Stomach (tissue), 9 donors: ENCODE results near the gene PLAAT5. TPM values are rescaled to one million over a fixed set of nuclear protein-coding genes. Genes with fewer than 3 reads are reported as not detected.

Experiments
- DNase-seq, 2 donors: peaks; one replicate each; pipeline versions ENCODE4 v3.0.0 to v3.0.0-alpha.2; 2013 to 2019
- H3K27ac ChIP-seq, 5 donors: fragments of 200-600 bp in 4 of 5; sonication (generic) in 4 of 5; one replicate each; pipeline ENCODE4 v1.5.1; 2013 to 2019; ENCODE audit warnings: mild to moderate bottlenecking in 1 of 5, moderate library complexity in 1 of 5
- H3K27me3 ChIP-seq, 3 donors: fragments of 200-600 bp; sonication (generic); one replicate each; pipeline ENCODE4 v1.5.1; 2017 to 2019; ENCODE audit warnings: mixed run types in 1 of 3
- H3K36me3 ChIP-seq, 4 donors: fragments of 200-600 bp; sonication (generic); 1 replicate in 3 of 4; 2 replicates in 1 of 4; pipeline ENCODE4 v1.5.1; 2016 to 2019
- H3K4me1 ChIP-seq, 4 donors: fragments of 200-600 bp; sonication (generic); one replicate each; pipeline ENCODE4 v1.5.1; 2016 to 2019
- H3K4me3 ChIP-seq, 4 donors: fragments of 200-600 bp; sonication (generic) in 3 of 4; one replicate each; pipeline ENCODE4 v1.5.1; 2016 to 2019; ENCODE audit warnings: mild to moderate bottlenecking in 1 of 4
- H3K9me3 ChIP-seq, 4 donors: fragments of 200-600 bp; sonication (generic); one replicate each; pipeline ENCODE4 v1.5.1; 2016 to 2019
- CTCF ChIP-seq, 7 experiments: fragments of 450-650 bp in 4 of 7; fragments of 200-600 bp in 3 of 7; sonication (generic) in 3 of 7; IDR thresholded peaks; one replicate each; pipeline ENCODE4 v1.5.1; 2016 to 2019; ENCODE audit warnings: antibody characterized with exemption in 7 of 7, control low read depth in 2 of 7, mild to moderate bottlenecking in 1 of 7
- EP300 ChIP-seq: sonication (generic); formaldehyde crosslinking; IDR thresholded peaks from one replicate; pipeline ENCODE4 v1.6.1; 2017; ENCODE audit warnings: antibody characterized with exemption
- POLR2A ChIP-seq, 4 donors: fragments of 450-650 bp; IDR thresholded peaks; one replicate each; pipeline ENCODE4 v1.6.1; 2016; ENCODE audit warnings: antibody characterized with exemption in 4 of 4, control low read depth in 2 of 4, mild to moderate bottlenecking in 1 of 4, moderate library complexity in 1 of 4
- POLR2AphosphoS5 ChIP-seq, 3 donors: sonication (generic); formaldehyde crosslinking; IDR thresholded peaks; one replicate each; pipeline ENCODE4 v1.6.1; 2016; ENCODE audit warnings: antibody characterized with exemption in 3 of 3
- WGBS, 5 donors: extraction: QIAGEN DNeasy Blood & Tissue Kit in 3 of 5; methylation state at CpG; one replicate each; pipeline versions ENCODE4 v1.1.5 to v1.1.7; 2013 to 2018; 5-methylcytosine and 5-hydroxymethylcytosine counted together
- intact Hi-C: fragments of 100-400 bp; cut with DNase I; formaldehyde crosslinking; loops from one replicate; pipeline ENCODE4 v1.15.1; 2023; ENCODE audit warnings: low total_unique reads
- polyA plus RNA-seq, 3 donors: library from polyadenylated mRNA; stranded (reverse); fragments of 200-250 nt; gene quantifications; one replicate each; pipeline ENCODE4 v1.2.3, GENCODE V29; 2013
- total RNA-seq, 5 donors: library from RNA; depleted of rRNA; stranded (reverse); fragments of >200 nt; gene quantifications; one replicate each; pipeline versions ENCODE4 v1.1.0 to v1.2.3, GENCODE V29; 2014 to 2016
- donor health status: healthy with polysubstance abuse.
- donor health status: Bipolar disorder and iron deficiency.
- donor health status: healthy.

The PLAAT5 gene
- total and polyA plus RNA-seq, 8 donors = 1.1 to 2.4 (median 1.9) TPM; not detected in 3

DNA sequence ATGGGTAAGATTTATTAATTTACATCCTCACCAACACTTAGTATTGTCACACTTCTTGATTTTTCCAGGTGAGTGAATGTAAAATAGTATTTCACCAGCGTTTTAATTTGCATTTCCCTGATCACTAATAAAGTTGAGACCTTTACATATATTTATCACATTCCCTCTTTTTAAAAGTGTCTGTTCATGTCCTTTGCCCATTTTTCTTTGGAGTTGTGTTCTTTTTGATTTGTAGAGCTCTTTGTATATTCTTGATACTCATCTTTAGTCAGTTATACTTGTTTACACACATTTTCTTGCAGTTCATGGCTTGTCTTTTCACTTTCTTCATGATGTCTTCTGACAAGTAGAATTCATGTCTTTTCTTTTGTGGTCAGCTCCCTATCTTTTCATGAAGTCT, 2.2 kb upstream of the PLAAT5 start:
- no peak for DNase-seq
- Histone ChIP-seq H3K36me3 (no peaks in the 10 kb centered on the region), H3K4me1 (peaks cover 22 to 55% (median 42%) of the 10 kb centered on the region in 4 donors), H3K4me3 (no peak overlapping the region), H3K27me3 (no peaks in the 10 kb centered on the region), H3K9me3 (no peaks in the 10 kb centered on the region), H3K27ac (no peak overlapping the region)
- 93 to 98% (median 94%) methylated on average over 1 of the region's 1 CpG for WGBS, 5 donors
- intact Hi-C loops = no loop called here
- TF ChIP-seq EP300 (no peak), CTCF (IDR thresholded peaks at IDR 0.05) (no peak), POLR2AphosphoS5 (IDR thresholded peaks at IDR 0.05) (no peak), POLR2A (IDR thresholded peaks at IDR 0.05) (no peak)

DNA sequence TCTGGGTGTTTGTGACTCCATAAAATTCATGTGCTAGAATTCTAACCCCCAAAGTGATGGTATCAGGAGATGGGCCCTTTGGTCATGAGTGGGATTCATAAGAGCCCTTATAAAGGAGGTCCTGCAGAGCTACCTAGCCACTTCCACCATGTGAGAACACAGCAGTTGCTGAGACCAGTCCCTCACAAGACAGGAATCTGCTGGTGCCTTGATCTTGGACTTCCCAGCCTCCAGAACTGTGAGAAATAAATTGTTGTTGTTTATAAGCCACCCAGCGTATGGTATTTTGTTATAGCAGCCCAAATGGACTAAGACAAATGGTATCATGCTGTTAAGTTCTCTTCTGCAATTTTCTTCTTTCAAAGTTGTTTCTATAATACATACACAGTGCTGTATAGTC, 1.5 kb upstream of the PLAAT5 start:
- no peak for DNase-seq
- Histone ChIP-seq H3K9me3 (no peaks in the 10 kb centered on the region), H3K27ac (no peak overlapping the region), H3K36me3 (no peaks in the 10 kb centered on the region), H3K4me1 (peaks cover 22 to 55% (median 42%) of the 10 kb centered on the region in 4 donors), H3K4me3 (no peak overlapping the region), H3K27me3 (no peaks in the 10 kb centered on the region)
- 97 to 100% (median 100%) methylated on average over 1 of the region's 1 CpG for WGBS, 5 donors
- TF ChIP-seq CTCF (IDR thresholded peaks at IDR 0.05) (no peak), EP300 (no peak), POLR2AphosphoS5 (IDR thresholded peaks at IDR 0.05) (no peak), POLR2A (IDR thresholded peaks at IDR 0.05) (no peak)
- intact Hi-C loops = no loop called here

- intact Hi-C loops = no loop called here
- 29 to 40% (median 30%) methylated on average over 11 of the region's 11 CpGs for WGBS, 5 donors
- H3K27ac ChIP-seq = peak overlapping the region; percentile 44 to 84 (median 78)
- peaks cover 22 to 55% (median 42%) of the 10 kb centered on the region in 4 donors for H3K4me1 ChIP-seq
- peak overlapping the region; percentile 61 to 74 (median 62) for H3K4me3 ChIP-seq
- DNase-seq = peak in 1 of 2 donors; percentile 56
- TF ChIP-seq POLR2A (IDR thresholded peaks at IDR 0.05) (no peak), POLR2AphosphoS5 (IDR thresholded peaks at IDR 0.05) (no peak), EP300 (no peak), CTCF (IDR thresholded peaks at IDR 0.05) (no peak)
- no peaks in the 10 kb centered on the region for H3K36me3 ChIP-seq
- H3K27me3 ChIP-seq = no peaks in the 10 kb centered on the region
- no peaks in the 10 kb centered on the region for H3K9me3 ChIP-seq
These were observed 837 bp upstream of the PLAAT5 start for GRCh38 chr11:63491636-63492372.

DNA sequence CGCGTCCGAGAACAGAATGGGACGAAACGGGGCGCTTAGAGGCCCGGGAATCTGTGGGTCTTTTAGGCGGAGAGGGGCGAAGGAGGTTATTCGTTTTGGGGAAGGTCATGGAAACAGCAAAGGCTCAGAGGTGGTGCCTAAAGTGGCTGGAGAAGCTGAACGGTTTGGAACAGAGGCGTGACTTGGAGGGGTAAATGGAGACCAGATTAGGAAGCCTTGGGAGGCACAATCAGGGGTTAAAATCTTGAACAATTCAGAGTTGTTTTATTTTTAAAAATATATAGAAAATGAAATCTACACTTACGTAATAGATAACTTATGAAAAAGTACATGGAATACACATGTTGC, 247 bp upstream of the PLAAT5 start:
- no peaks in the 10 kb centered on the region for H3K27me3 ChIP-seq
- no peak for TF ChIP-seq POLR2A (IDR thresholded peaks at IDR 0.05)
- no peak for TF ChIP-seq POLR2AphosphoS5 (IDR thresholded peaks at IDR 0.05)
- TF ChIP-seq EP300 = no peak
- no peak for TF ChIP-seq CTCF (IDR thresholded peaks at IDR 0.05)
- 1 to 2% (median 1%) methylated on average over 13 of the region's 13 CpGs for WGBS, 5 donors
- no peak for DNase-seq
- H3K9me3 ChIP-seq = peaks cover 0 to 2% (median 0%) of the 10 kb centered on the region in 4 donors
- no peaks in the 10 kb centered on the region for H3K36me3 ChIP-seq
- peak overlapping the region; percentile 61 to 74 (median 62) for H3K4me3 ChIP-seq
- peaks cover 22 to 55% (median 42%) of the 10 kb centered on the region in 4 donors for H3K4me1 ChIP-seq
- intact Hi-C loops = no loop called here
- H3K27ac ChIP-seq = peak overlapping the region; percentile 52 to 84 (median 78)
